Stomach (tissue), 4 donors: Measurements from ENCODE around the gene LRRC72.

Experiments used
- CTCF ChIP-seq, 7 experiments: fragments of 450-650 bp in 4 of 7; fragments of 200-600 bp in 3 of 7; sonication (generic) in 3 of 7; IDR thresholded peaks; one replicate each; pipeline ENCODE4 v1.5.1; 2016 to 2019; ENCODE audit warnings: antibody characterized with exemption in 7 of 7, control low read depth in 2 of 7, mild to moderate bottlenecking in 1 of 7
- POLR2A ChIP-seq, 4 donors: fragments of 450-650 bp; IDR thresholded peaks; one replicate each; pipeline ENCODE4 v1.6.1; 2016; ENCODE audit warnings: antibody characterized with exemption in 4 of 4, control low read depth in 2 of 4, mild to moderate bottlenecking in 1 of 4, moderate library complexity in 1 of 4

DNA sequence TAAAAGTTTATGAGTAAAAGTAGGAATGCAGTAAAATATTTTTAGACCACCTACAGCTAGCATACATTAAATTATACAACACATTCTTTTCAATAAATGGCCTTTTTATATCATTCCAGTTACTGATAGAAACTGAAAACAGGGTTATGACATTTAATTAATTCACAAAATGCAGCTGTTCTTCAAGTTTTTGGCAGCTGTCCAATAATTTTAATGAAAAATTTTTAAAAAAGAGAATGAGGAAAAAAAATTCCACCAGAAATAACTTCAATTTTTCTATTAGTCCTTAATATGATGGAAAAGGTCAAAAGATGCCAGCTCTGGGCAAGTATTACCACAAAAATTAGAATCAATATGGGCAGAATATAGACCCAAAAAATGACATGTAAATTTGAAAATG, 11.9 kb upstream of the LRRC72 start:
- no peak for TF ChIP-seq CTCF (IDR thresholded peaks at IDR 0.05)
- no peak for TF ChIP-seq POLR2A (IDR thresholded peaks at IDR 0.05)
